ENCODE data around the gene ADAMTSL1. TPM values are rescaled to one million over a fixed set of nuclear protein-coding genes. Genes with fewer than 3 reads are reported as not detected.

ADAMTSL1 gene
- total and polyA plus RNA-seq, 8 donors = 1.1 to 98.8 (median 8.4) TPM

DNA sequence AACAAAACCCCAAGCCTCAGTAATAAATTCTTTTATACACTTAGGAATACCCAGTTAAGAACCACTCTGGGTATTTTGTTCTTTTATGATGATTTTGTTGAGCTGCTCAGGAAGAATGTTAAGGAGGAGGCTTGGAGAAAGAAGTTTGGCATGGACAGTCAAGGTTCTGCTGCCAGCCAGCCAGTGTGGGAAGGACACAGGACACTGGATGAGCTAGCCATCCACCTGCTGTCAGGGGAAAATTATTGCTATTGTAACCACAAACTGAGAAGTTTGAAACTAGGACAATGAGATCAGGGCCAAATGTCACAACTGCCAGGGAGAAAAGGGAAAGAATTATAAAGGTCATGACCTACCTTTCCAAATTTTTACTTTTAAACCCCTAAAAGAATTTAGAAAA is 25.9 kb upstream of the ADAMTSL1 start:
- intact Hi-C loops (cut with DNase I; ENCODE audit: low total_unique reads) = loop anchor here (10.0 kb wide), 1 partner anchor 577 kb away; no protein-coding TSS in a partner anchor
- Histone ChIP-seq H3K4me1 (peaks cover under 1 to 24% (median 12%) of the 10 kb centered on the region in 4 donors), H3K9me3 (no peaks in the 10 kb centered on the region), H3K4me3 (no peak overlapping the region), H3K27ac (no peak overlapping the region), H3K27me3 (no peaks in the 10 kb centered on the region), H3K36me3 (no peaks in the 10 kb centered on the region)
- DNase-seq = no peak
- TF ChIP-seq POLR2AphosphoS5 (IDR thresholded peaks at IDR 0.05) = no peak

DNA sequence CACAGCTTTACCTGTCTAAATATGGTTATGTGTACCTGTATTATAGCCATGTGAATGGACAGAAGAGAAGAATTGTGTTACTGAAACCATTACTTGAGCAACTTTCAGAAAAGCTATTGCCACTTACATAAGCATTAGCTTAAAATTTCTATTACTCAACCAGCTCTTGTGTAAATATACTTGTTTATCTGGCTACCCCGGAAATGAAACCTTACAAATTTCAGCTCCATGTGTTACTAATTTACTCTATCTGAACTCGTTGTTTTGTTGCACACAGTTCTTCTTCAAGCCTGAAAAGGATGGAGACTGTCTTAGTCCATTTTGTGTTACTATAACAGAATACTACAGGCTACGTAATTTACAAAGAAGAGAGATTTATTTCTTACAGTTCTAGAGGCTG is 22.5 kb upstream of the ADAMTSL1 start:
- H3K4me1 ChIP-seq = peaks cover 0 to 21% (median 11%) of the 10 kb centered on the region in 4 donors
- H3K4me3 ChIP-seq = no peak overlapping the region
- TF ChIP-seq EP300 (IDR thresholded peaks at IDR 0.05) (no peak), POLR2AphosphoS5 (IDR thresholded peaks at IDR 0.05) (no peak)
- no peaks in the 10 kb centered on the region for H3K9me3 ChIP-seq
- 51 to 62% (median 56%) methylated on average over 3 of the region's 3 CpGs for WGBS, 5 donors
- no peak overlapping the region for H3K27ac ChIP-seq
- H3K36me3 ChIP-seq = no peaks in the 10 kb centered on the region
- intact Hi-C loops (cut with DNase I; ENCODE audit: low total_unique reads) = no loop called here
- no peaks in the 10 kb centered on the region for H3K27me3 ChIP-seq
- DNase-seq = no peak

DNA sequence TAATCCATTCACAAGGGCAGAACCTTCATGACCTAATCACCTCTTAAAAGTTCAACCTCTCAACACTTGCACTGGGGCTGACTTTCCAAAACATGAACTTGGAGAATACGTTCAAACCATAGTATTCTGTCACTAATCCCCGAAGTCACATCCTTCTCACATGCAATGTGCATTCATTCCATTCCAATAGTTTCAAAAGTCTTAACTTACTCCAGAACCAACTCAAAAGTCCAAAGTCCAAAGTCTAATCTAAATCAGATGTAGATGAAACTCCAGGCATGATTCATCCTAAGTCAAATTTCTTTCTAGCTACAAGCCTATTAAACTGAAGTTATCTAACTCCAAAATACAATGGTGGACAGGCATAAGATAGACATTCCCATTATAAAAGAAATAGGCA is 21.7 kb upstream of the ADAMTSL1 start:
- Histone ChIP-seq H3K27me3 (no peaks in the 10 kb centered on the region), H3K9me3 (no peaks in the 10 kb centered on the region), H3K36me3 (no peaks in the 10 kb centered on the region), H3K4me3 (no peak overlapping the region), H3K27ac (no peak overlapping the region), H3K4me1 (peaks cover 0 to 12% (median 4%) of the 10 kb centered on the region in 4 donors)
- TF ChIP-seq, protein P1, sequence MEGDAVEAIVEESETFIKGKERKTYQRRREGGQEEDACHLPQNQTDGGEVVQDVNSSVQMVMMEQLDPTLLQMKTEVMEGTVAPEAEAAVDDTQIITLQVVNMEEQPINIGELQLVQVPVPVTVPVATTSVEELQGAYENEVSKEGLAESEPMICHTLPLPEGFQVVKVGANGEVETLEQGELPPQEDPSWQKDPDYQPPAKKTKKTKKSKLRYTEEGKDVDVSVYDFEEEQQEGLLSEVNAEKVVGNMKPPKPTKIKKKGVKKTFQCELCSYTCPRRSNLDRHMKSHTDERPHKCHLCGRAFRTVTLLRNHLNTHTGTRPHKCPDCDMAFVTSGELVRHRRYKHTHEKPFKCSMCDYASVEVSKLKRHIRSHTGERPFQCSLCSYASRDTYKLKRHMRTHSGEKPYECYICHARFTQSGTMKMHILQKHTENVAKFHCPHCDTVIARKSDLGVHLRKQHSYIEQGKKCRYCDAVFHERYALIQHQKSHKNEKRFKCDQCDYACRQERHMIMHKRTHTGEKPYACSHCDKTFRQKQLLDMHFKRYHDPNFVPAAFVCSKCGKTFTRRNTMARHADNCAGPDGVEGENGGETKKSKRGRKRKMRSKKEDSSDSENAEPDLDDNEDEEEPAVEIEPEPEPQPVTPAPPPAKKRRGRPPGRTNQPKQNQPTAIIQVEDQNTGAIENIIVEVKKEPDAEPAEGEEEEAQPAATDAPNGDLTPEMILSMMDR (IDR thresholded peaks at IDR 0.05) = no peak
- TF ChIP-seq EP300 (IDR thresholded peaks at IDR 0.05) (no peak), POLR2A (IDR thresholded peaks at IDR 0.05) (no peak), POLR2AphosphoS5 (IDR thresholded peaks at IDR 0.05) (no peak)
- DNase-seq = no peak
- WGBS, 5 donors = 84 to 95% (median 91%) methylated on average over 2 of the region's 2 CpGs
- intact Hi-C loops (cut with DNase I; ENCODE audit: low total_unique reads) = no loop called here

DNA sequence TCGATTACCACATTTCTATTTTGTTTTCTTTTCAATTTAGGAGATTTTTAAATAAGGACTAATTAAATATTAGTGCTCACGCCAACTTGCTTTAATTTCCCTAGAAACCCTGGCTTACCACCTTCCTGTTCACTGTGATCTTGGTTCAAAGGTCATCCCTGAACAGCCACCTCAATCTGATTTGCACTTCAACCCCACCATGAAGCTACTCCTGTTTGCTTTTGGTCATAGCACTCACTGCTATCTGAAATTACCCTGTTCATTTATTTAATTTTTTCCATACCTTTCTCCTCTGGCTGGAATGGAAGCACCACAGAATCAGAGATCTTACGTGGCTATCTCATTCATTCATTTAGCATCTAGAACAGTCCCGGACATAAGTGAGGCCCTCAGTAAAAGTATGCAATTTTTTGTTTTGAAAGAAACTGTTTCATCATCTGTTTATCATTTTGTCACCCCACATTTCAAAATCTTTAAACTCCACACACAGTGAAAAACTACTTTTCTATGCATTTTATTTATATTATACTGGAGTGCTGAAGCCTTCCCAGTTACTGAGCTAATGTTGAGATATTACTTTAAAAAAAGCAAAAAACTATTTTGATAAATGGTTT is 17.2 kb upstream of the ADAMTSL1 start:
- WGBS, 5 donors = 44 to 71% (median 56%) methylated on average over 4 of the region's 4 CpGs
- no peaks in the 10 kb centered on the region for H3K9me3 ChIP-seq
- no peaks in the 10 kb centered on the region for H3K27me3 ChIP-seq
- H3K27ac ChIP-seq = no peak overlapping the region
- intact Hi-C loops (cut with DNase I; ENCODE audit: low total_unique reads) = no loop called here
- no peaks in the 10 kb centered on the region for H3K36me3 ChIP-seq
- peaks cover 0 to 5% (median 0%) of the 10 kb centered on the region in 4 donors for H3K4me1 ChIP-seq
- TF ChIP-seq POLR2A (IDR thresholded peaks at IDR 0.05) (no peak), EP300 (IDR thresholded peaks at IDR 0.05) (no peak), POLR2AphosphoS5 (IDR thresholded peaks at IDR 0.05) (no peak)
- TF ChIP-seq, protein P1 (IDR thresholded peaks at IDR 0.05) = no peak
- DNase-seq = no peak
- H3K4me3 ChIP-seq = no peak overlapping the region

DNA sequence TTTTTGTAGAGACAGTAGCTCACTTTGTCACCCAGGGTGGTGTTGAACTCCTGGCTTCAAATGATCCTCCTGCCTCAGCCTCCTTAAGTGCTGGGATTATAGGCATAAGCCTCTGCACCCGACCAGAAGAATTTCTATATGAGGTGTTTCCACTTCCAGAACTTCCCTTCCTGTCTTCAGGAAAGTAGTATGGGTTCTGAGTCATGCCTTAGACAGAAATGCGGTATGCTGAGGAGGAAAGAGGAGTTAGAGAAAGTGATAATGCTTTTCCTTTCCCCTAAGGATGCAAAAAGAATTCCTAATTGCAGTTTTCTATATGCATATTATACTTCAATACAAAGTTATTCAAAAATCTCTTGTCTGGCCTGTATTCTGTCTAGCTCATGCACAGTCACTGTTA is 16.4 kb upstream of the ADAMTSL1 start:
- Histone ChIP-seq H3K27me3 (no peaks in the 10 kb centered on the region), H3K9me3 (no peaks in the 10 kb centered on the region), H3K36me3 (no peaks in the 10 kb centered on the region), H3K27ac (no peak overlapping the region), H3K4me3 (no peak overlapping the region), H3K4me1 (no peaks in the 10 kb centered on the region)
- TF ChIP-seq POLR2A (IDR thresholded peaks at IDR 0.05) (no peak), EP300 (IDR thresholded peaks at IDR 0.05) (no peak), POLR2AphosphoS5 (IDR thresholded peaks at IDR 0.05) (no peak)
- TF ChIP-seq, protein P1 (IDR thresholded peaks at IDR 0.05) = no peak
- intact Hi-C loops (cut with DNase I; ENCODE audit: low total_unique reads) = no loop called here
- DNase-seq = no peak
- 85 to 95% (median 87%) methylated on average over 2 of the region's 2 CpGs for WGBS, 5 donors

All from stomach (tissue), 9 donors.